ENCODE data around the gene SORBS1.

SORBS1 gene

GRCh38 chr10:95406651-95407280, 154.4 kb downstream of the SORBS1 start:
- no peak for DNase-seq

- no peak for DNase-seq
Measured at GRCh38 chr10:95405655-95406054, 155.5 kb downstream of the SORBS1 start.

- DNase-seq: no peak
Measured at GRCh38 chr10:95404864-95405263, 156.3 kb downstream of the SORBS1 start.

GRCh38 chr10:95404462-95404858, 156.7 kb downstream of the SORBS1 start:
- no peak for DNase-seq

- DNase-seq: no peak
Measured at GRCh38 chr10:95403700-95404461, 157.3 kb downstream of the SORBS1 start.

- DNase-seq: no peak
Measured at GRCh38 chr10:95401704-95402469, 159.3 kb downstream of the SORBS1 start.

GRCh38 chr10:95400787-95401186, 160.4 kb downstream of the SORBS1 start:
- no peak for DNase-seq

GRCh38 chr10:95399183-95399582, 162.0 kb downstream of the SORBS1 start:
- DNase-seq: no peak

GRCh38 chr10:95397747-95398146, 163.4 kb downstream of the SORBS1 start:
- DNase-seq: no peak

- no peak for DNase-seq
Measured at GRCh38 chr10:95395947-95396449, 165.2 kb downstream of the SORBS1 start.

- DNase-seq: no peak
Measured at GRCh38 chr10:95394161-95394880, 166.8 kb downstream of the SORBS1 start.

- no peak for DNase-seq
Measured at GRCh38 chr10:95392681-95393164, 168.4 kb downstream of the SORBS1 start.

GRCh38 chr10:95392217-95392584, 169.0 kb downstream of the SORBS1 start:
- no peak for DNase-seq

GRCh38 chr10:95391581-95392216, 169.5 kb downstream of the SORBS1 start:
- DNase-seq: no peak

- DNase-seq: no peak
Measured at GRCh38 chr10:95391164-95391563, 170.0 kb downstream of the SORBS1 start.

- DNase-seq: no peak
Measured at GRCh38 chr10:95389982-95390381, 171.2 kb downstream of the SORBS1 start.

GRCh38 chr10:95389176-95389575, 172.0 kb downstream of the SORBS1 start:
- no peak for DNase-seq

GRCh38 chr10:95388539-95388938, 172.6 kb downstream of the SORBS1 start:
- peak in 1 of 2 donors; percentile 59 for DNase-seq

- DNase-seq: no peak
Measured at GRCh38 chr10:95388109-95388471, 173.1 kb downstream of the SORBS1 start.

- no peak for DNase-seq
Measured at GRCh38 chr10:95384011-95384704, 177.0 kb downstream of the SORBS1 start.

GRCh38 chr10:95382596-95382995, 178.6 kb downstream of the SORBS1 start:
- DNase-seq: no peak

GRCh38 chr10:95382174-95382573, 179.0 kb downstream of the SORBS1 start:
- no peak for DNase-seq
